ENCODE data around the gene DYRK2.

Gene DYRK2

DNA sequence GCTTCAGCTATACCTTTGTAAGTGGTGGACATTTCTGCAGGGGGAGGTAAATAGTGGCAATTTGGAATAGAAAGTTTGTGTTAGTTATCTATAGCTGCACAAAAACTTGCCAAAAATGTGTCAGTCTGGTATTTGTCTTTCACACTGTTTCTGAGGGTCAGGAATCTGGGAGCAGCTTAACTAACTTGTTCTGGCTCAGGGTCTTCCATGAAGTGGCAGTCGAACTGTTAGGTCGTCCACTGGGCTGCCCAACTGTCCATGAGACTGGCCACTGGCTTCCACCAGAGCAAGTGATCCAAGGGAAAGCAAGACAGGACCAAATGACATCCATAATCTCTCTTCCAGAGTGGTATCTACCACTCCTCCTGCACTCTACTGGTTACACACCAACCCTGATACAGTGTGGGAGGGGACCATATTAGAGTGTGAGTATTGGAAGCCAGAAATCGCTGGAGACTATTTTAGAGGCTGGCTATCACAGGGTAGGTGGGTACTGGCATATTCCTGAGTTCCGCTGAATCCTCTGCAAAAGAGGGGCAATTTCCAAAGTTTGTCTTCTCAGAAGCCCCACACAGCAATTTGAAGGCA is 60.9 kb downstream of the DYRK2 start:
- no peak for DNase-seq

DNA sequence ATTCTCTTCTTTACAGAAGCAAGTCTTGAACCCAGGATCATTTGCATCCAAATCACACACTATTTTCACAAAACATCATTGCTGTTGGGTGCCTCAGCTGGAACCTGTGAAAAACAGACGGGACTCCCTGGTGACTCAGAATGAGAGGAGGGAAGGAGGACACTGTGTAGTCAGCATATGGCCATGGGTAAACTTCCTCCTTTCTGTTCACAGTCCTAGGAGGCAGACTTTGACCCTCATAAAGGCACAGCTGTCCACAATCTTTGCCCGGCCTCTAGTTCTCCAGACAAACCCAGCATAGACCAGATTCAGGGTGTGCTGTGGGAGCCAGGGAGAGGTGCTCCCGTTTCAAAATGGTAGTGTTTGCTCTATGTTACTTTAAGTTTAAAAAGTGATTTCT is 62.0 kb downstream of the DYRK2 start:
- DNase-seq: no peak

DNA sequence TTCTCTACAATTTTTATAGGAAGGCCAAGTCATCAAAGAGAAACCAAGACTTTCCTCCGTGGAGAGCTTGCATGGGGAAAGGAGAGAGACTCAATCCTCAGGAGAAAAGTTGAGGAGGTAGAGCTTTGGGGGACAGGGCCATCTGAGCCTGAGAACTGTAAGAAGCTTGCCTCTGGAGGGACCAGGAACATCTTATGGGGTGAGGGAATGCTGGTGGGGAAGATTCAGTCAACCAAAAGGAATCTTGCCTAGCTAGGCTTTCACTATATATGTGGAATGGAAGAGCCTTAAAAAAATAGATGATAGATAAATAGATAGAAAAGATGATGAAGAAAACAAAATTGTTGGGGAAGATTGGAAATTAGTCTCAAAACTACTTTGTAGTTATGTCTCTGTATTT is 63.5 kb downstream of the DYRK2 start:
- no peak for DNase-seq

DNA sequence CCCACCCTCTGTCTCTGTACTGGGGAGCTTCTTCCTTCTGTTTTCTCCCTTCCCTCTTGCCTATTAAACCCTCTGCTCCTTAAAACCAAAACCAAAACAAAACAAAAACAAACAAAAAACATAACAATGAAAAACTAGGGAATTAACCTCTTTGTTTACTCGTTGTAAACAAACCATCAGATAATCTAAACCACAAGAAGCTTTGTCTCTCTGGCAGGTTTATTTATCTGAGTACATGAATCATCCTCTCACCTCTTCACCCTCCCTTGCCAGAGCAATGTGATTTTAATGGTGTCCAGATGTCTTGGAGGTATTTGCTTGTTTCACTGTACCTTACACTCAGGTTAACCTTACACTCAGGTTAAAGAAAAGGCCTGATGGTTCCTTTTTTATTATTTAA is 66.1 kb downstream of the DYRK2 start:
- no peak for DNase-seq
